HG02981 (cell line): ENCODE data around the gene SLC18A2.

ENCODE experiments used
- ATAC-seq: cut with Tn5 transposase; IDR thresholded peaks from one replicate; pipeline ENCODE4 v1.9.1; 2021; ENCODE audit warnings: mild to moderate bottlenecking, moderate library complexity; ENCODE audit not compliant: unreplicated experiment

Gene SLC18A2

GRCh38 chr10:117237401-117237991, 3.4 kb upstream of the SLC18A2 start:
- ATAC-seq: no peak

DNA sequence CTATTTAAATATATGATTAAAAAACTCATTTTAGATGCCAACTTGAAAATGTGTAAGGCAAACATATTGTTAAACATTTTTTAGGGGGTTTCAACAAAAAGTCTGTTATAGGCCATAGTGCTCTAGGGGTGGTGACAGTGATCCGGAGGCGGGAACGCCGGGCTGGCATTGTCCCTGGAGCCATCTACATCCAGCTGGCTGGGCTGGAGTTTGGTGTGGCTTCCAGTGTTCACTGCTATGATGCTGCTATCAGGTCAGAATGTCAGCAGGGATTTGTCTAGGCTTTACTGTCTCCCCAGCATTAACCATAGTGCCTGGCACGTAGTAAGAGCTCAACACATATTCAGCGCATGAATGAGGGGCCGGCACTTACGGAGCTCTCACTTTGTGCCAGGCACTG, 1.9 kb upstream of the SLC18A2 start:
- no peak for ATAC-seq

GRCh38 chr10:117239721-117240620, 943 bp upstream of the SLC18A2 start:
- no peak for ATAC-seq

GRCh38 chr10:117241541-117242462, 888 bp downstream of the SLC18A2 start:
- no peak for ATAC-seq

DNA sequence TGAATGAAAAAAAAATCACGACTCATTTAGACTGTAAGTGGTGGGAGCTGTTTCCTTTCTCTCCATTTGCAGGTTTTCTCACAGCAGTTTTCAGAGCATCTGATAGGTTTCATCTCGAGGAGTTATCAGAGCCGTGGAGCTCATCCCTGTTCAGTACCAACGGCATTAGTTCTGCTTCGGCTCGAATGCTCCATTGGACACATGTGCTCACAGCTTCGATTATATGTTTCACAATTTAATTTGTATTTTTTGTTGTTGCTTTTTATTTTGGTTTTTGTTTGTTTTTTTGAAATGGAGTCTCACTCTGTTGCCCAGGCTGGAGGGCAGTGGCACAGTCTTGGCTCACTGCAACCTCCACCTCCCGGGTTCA, 1.5 kb downstream of the SLC18A2 start:
- ATAC-seq: no peak

DNA sequence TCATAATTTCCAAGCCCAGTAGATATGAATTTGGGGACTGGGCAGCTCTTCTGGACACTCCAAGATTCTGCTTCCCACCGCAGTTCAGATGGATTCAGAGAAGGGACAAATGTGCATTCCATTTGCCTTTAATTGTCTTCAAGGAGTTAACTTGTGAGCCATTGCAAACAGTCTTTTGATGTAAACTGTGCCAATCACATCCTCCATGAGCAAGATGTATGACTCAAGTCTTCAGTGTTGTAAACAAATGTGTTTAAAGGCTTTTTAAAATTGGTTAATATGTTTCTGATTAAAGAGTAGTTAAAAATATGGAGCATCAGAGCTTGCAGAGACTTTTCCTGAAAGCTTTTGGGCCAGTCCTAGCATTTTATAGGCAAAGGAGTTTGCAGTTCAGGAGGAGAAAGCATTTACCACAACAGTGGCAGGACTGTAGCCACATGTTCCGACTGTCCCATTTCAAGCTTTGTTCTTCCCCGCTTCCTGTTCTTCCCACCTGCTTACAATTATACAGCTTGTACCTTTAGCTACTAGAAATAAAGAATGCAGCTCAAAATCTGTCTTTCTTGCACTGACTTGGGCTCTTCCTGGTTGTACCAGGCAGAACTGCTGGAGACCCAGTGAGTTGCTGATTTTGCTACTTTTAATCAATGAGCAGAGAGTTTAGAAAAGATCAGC, 6.2 kb downstream of the SLC18A2 start:
- ATAC-seq: no peak

GRCh38 chr10:117248750-117249465, 8.0 kb downstream of the SLC18A2 start:
- no peak for ATAC-seq

- peak; percentile 88 for ATAC-seq
These were observed 8.7 kb downstream of the SLC18A2 start for GRCh38 chr10:117249493-117250093.

DNA sequence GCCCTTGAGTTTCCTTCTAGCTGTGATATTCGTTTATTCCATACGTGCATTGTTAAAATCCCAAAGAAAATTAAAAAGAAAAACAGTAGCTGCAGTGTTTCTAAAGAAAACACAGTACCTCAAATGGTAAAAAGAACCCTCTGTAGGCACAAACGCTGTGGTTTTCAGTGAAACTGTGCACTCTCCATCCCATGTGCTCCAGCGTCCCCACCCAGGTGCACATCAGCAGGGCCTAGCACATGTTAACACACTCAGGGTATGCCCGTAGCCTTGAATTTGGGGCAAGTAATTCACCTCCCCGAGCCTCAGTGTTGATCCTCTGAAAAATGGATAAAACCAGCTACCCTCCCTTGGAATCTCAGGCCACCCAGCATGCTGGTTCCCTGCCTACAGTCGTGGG, 9.5 kb downstream of the SLC18A2 start:
- ATAC-seq: no peak

DNA sequence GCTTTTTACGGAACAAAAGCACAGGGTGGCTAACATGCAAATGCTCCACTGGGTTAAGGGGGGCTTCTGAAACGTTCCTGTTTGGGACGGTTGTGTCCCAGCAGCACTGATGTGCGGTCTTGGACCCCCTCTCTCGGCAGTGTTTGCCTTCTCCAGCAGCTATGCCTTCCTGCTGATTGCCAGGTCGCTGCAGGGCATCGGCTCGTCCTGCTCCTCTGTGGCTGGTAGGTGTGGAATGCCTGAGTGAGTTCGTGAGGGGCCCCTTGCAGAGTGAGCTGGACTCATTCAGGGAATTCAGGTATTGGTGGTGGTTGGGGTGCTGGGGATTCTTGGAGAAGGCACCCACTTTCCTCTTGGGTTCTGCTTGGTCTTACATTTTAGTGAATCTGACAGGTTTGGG, 13.0 kb downstream of the SLC18A2 start:
- no peak for ATAC-seq

- ATAC-seq: no peak
These were observed 13.4 kb downstream of the SLC18A2 start for GRCh38 chr10:117254338-117254737.

DNA sequence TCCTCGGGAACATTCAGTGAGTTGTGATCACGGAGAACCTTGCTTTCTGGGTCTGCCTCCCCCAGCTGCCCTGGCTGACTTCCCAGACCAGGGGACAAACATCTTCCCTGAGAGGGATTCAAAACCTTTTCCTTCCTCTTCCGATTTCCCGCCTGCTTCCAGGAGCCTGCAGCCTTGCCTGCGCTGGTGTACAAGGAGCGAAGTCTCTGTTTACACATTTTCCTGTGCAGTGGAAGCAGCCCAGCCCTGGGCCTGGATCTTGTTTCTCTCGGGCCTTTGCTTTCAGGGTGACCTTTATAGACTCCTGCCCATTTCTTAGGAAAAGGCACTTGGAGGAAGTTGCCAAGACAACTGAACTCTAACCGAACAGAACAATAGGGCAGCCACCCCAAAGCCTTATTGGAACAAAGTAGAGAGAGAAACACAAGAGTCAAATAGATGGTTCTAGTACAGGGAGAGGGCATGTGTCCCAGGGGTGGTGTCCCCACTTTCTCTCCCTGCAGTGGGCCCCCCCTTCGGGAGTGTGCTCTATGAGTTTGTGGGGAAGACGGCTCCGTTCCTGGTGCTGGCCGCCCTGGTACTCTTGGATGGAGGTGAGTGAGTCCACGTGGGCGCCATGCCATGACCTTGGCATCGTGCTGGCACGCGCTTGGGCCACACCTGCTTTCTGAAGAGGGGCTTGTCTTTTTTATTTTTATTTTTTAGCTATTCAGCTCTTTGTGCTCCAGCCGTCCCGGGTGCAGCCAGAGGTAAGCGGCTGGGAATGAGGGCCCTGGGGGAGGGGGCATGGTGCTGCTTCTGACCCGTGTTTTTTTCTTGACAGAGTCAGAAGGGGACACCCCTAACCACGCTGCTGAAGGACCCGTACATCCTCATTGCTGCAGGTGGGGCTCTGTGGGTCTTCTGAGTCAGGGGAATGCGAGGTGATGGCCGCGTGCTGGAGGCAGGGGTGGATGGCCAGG, 14.1 kb downstream of the SLC18A2 start:
- no peak for ATAC-seq

DNA sequence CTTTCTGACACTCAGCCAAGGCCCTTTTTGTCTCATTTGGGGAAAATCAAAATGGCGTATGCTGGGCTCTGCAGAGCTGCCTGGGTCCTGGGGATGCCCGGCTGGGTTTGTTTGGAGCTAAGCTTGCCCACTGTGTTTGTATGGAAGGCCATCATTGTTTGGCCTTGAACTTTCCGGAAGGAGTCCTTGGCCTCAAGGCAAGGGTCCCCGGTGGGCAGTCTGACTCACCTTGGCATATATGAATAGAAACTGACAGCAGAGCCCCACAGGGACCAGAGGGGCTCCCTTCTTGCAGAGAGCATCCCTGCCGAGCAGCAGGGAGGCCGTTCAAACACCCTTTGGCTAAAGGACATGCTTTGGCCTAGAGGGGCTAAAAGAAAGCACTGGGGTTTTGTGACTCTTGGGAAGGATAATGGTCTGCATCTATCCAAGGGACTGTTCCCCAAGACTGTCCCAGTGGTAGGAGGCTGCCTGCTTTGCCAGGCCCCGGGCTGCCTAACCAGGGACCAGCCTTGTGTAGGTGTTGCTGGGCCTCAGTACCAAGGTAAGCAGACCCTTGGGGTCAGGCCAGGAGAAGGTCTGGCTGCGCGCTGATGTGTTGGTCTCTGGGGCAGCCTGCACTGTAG, 15.0 kb downstream of the SLC18A2 start:
- ATAC-seq: no peak

DNA sequence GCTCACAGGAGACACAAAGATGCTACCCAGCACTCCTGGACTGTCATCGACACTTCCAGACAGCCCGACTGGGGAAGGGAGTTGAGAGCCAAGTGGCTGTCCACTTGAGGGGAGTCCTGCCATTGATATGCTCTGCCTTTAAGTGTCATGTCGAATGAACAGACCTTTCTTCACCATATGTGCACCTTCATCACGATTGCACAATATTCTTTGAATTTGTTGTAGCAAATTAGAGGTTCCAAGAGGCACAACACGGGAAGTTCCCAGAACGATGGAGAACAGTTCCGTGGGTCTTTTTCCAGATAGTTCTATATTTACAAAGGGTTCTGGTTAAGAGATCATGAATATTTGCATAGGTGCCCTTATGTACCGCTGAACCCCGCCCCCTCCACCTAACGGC, 16.0 kb downstream of the SLC18A2 start:
- ATAC-seq: no peak

- no peak for ATAC-seq
These were observed 16.8 kb downstream of the SLC18A2 start for GRCh38 chr10:117257721-117258120.

GRCh38 chr10:117259279-117259678, 18.4 kb downstream of the SLC18A2 start:
- ATAC-seq: no peak

GRCh38 chr10:117260084-117260483, 19.2 kb downstream of the SLC18A2 start:
- no peak for ATAC-seq

DNA sequence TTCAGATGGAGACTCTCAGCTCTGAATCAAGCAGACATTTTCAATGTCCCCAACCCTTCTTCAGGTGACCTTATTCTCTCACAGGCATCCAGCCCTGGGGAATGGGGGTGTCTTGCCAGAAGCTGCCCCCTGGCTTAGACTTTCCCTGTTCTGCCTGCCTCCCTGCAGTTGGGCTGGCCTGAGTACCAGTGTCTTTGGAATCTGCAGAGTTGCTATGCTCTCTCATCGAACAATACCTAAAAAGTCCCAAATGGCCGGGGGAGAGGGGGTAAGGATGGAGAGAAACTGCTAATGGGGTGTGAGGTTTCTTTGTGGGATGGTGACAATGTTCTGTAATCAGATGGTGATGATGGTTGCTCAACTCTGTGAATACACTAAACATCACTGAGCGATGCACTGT, 20.6 kb downstream of the SLC18A2 start:
- ATAC-seq: no peak
